GM10266 (cell line): Measurements from ENCODE around the gene ZFP92.

Experiments
- DNase-seq: peaks from one replicate; pipeline ENCODE4 v3.0.0; 2012; ENCODE audit errors: extremely low spot score
- TF ChIP-seq, protein P1 (sequence below): IDR thresholded peaks from 2 replicates; pipeline ENCODE4 v1.5.1; 2012; ENCODE audit warnings: mild to moderate bottlenecking, low read depth; ENCODE audit not compliant: control insufficient read depth, insufficient read depth; ENCODE audit errors: missing control alignments

The ZFP92 gene

GRCh38 chrX:153441981-153442380, 30.7 kb downstream of the ZFP92 start:
- TF ChIP-seq, protein P1, sequence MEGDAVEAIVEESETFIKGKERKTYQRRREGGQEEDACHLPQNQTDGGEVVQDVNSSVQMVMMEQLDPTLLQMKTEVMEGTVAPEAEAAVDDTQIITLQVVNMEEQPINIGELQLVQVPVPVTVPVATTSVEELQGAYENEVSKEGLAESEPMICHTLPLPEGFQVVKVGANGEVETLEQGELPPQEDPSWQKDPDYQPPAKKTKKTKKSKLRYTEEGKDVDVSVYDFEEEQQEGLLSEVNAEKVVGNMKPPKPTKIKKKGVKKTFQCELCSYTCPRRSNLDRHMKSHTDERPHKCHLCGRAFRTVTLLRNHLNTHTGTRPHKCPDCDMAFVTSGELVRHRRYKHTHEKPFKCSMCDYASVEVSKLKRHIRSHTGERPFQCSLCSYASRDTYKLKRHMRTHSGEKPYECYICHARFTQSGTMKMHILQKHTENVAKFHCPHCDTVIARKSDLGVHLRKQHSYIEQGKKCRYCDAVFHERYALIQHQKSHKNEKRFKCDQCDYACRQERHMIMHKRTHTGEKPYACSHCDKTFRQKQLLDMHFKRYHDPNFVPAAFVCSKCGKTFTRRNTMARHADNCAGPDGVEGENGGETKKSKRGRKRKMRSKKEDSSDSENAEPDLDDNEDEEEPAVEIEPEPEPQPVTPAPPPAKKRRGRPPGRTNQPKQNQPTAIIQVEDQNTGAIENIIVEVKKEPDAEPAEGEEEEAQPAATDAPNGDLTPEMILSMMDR: no peak
- DNase-seq: no peak

- TF ChIP-seq, protein P1: no peak
- DNase-seq: no peak
These were observed 31.2 kb downstream of the ZFP92 start for GRCh38 chrX:153442463-153442862.

DNA sequence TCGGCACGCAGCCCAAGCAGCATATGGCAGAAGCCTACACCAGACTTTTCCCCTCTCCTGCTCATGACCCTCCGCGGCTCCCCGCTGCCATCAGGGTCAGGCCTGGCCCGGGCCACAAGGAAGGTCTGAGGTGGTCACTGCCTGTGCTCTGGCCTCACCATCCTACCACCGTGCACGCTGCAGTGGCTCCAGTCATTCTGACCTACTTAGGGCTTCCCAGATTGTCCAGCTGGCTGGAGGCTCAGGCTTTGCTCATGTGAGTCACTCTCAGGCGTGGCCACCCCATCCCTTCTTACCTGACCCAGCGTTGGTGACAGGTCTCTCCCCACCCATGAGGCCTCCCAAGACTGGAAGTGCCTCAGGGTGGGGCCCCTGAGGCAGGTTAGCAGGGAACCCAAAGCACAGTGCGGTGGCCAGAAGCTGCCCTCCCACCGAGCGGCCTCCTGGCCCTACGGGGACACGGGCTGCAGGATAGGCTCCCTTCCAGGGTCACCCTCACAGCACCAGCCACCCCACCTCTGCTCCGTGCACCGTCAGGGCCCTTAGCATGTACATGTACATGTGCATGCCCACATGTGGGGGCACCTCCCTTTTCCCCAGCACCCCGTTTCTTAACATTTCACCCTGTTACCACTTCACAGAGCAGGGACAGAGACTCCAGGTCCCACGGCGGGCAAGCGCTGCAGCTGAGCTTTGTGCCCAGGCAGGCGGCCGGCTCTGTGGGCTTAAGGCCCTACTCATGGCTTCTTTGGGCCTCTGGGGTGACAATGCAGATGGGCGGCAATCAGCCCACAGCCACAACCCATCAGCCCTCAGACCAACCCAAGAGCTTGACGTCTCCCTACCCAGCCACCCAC, 32.4 kb downstream of the ZFP92 start:
- no peak for DNase-seq
- TF ChIP-seq, protein P1: no peak

DNA sequence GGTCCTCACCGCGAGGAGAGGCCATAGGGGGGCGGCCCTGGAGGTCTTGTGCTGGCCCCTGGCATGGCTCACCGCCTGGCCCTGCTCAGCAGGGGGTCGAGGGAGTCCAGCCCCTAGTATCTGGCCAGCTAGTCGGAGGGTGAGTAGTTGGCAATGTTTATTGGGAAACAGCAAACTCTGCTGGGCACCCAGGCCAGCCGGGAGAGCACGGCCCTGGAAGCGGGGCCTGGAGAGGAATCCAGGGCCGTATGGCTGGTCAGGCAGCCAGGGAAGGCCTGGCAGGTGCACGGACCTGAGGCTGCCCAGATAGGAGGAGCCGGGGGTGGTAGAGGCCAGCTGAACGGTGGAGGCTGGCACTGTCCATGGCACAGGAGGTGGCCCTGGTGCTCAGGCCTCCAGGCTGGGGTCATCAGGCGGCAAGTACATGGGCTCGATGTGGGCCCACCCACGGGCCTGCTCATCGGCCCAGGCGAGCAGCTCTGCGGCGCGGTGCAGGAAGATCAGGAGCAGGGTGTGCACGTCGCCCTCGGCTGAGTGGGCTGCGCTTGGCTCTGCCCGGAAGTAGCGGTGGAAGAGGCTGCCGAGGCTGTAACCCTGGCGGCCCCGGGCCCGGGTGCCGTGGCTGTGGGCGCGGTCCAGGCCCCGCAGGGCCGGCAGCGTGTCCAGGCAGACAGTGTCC, 33.2 kb downstream of the ZFP92 start:
- TF ChIP-seq, protein P1: no peak
- DNase-seq: no peak

GRCh38 chrX:153445106-153445855, 34.0 kb downstream of the ZFP92 start:
- TF ChIP-seq, protein P1: no peak
- DNase-seq: no peak

- DNase-seq: no peak
- TF ChIP-seq, protein P1: no peak
These were observed 34.8 kb downstream of the ZFP92 start, which contains the start of gene TREX2 for GRCh38 chrX:153445856-153446635. Gene TREX2 (minus strand): TSS chrX:153446056. CDS start chrX:153445430, 626 bp downstream.
